SK-N-SH (cell line): ENCODE measurements around the gene ADRM1.

Source experiments
- CHD2 ChIP-seq: fragments of 150-350 bp; IDR thresholded peaks from 2 replicates; pipeline ENCODE4 v1.6.1; 2018; ENCODE audit warnings: low read length; ENCODE audit not compliant: partially characterized antibody
- FOXJ3 ChIP-seq: sonication (generic); formaldehyde crosslinking; IDR thresholded peaks from 2 replicates; pipeline ENCODE4 v1.5.1; 2020; ENCODE audit warnings: mild to moderate bottlenecking, missing genetic modification reagents
- MXI1 ChIP-seq: IDR thresholded peaks from 2 replicates; pipeline ENCODE4 v1.6.1; 2012; ENCODE audit warnings: mild to moderate bottlenecking, low read depth, low read length, improper control_type of control experiment
- NRF1 ChIP-seq: IDR thresholded peaks from 2 replicates; pipeline ENCODE4 v1.6.1; 2012; ENCODE audit warnings: low read depth, mild to moderate bottlenecking, low read length
- POLR2AphosphoS5 ChIP-seq: IDR thresholded peaks from 2 replicates; pipeline ENCODE4 v1.6.1; 2012; ENCODE audit warnings: low read depth, low read length
- RXRA ChIP-seq: IDR thresholded peaks from 2 replicates; pipeline ENCODE4 v1.4.0; 2012; ENCODE audit warnings: low read depth, mild to moderate bottlenecking, borderline replicate concordance
- YY1 ChIP-seq: IDR thresholded peaks from 2 replicates; pipeline ENCODE4 v1.4.0; 2012; ENCODE audit warnings: low read depth, mild to moderate bottlenecking
- TF ChIP-seq, protein P1 (sequence below): fragments of 200-600 bp; sonication (generic); IDR thresholded peaks from 2 replicates; pipeline ENCODE4 v1.6.1; 2017; ENCODE audit warnings: antibody characterized with exemption, mild to moderate bottlenecking, moderate library complexity
- TF ChIP-seq, protein P2 (sequence below): IDR thresholded peaks from 2 replicates; pipeline ENCODE4 v1.4.0; 2012; ENCODE audit warnings: low read depth

DNA sequence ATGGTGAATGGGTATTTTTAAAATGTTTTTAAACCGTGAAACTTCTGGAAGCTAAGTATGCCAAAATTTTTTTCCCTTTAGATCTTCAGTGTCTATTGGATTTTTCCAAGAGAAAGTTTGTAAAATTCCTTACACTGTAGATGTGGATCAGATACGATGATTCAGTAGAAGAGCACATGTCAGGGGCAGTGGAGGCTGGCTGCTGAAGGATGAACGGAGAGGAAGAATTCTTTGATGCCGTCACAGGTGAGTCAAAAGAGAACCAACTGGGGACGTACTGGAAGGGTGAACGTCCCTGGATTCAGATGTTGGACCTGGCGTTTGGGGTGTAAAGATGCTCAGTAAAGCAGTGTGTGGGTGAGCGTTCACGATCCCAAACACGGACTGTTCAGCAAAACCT is 46.8 kb upstream of the ADRM1 start:
- TF ChIP-seq, protein P1, sequence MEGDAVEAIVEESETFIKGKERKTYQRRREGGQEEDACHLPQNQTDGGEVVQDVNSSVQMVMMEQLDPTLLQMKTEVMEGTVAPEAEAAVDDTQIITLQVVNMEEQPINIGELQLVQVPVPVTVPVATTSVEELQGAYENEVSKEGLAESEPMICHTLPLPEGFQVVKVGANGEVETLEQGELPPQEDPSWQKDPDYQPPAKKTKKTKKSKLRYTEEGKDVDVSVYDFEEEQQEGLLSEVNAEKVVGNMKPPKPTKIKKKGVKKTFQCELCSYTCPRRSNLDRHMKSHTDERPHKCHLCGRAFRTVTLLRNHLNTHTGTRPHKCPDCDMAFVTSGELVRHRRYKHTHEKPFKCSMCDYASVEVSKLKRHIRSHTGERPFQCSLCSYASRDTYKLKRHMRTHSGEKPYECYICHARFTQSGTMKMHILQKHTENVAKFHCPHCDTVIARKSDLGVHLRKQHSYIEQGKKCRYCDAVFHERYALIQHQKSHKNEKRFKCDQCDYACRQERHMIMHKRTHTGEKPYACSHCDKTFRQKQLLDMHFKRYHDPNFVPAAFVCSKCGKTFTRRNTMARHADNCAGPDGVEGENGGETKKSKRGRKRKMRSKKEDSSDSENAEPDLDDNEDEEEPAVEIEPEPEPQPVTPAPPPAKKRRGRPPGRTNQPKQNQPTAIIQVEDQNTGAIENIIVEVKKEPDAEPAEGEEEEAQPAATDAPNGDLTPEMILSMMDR, result no peak
- TF ChIP-seq NRF1, result no peak
- no peak for TF ChIP-seq YY1
- TF ChIP-seq, protein P2, sequence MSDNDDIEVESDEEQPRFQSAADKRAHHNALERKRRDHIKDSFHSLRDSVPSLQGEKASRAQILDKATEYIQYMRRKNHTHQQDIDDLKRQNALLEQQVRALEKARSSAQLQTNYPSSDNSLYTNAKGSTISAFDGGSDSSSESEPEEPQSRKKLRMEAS, result no peak
- TF ChIP-seq RXRA, result no peak
- no peak for TF ChIP-seq MXI1
- TF ChIP-seq POLR2AphosphoS5, result no peak
- TF ChIP-seq FOXJ3, result no peak
- no peak for TF ChIP-seq CHD2
